ENCODE data around the gene ZNF207.
"Not testable (repeated sequence)": the region's sequence is repeated elsewhere in the genome, so short reads cannot be mapped to it uniquely, and the experiment has no call there.

The ZNF207 gene

GRCh38 chr17:32388613-32389459 lies 38.9 kb downstream of the ZNF207 start:
- no peak for DNase-seq

GRCh38 chr17:32393904-32394303 lies 43.9 kb downstream of the ZNF207 start:
- DNase-seq, result no peak

- no peak for DNase-seq
These were observed 46.4 kb downstream of the ZNF207 start for GRCh38 chr17:32396343-32396742.

- DNase-seq, result no peak
These were observed 49.0 kb downstream of the ZNF207 start for GRCh38 chr17:32398946-32399345.

GRCh38 chr17:32410085-32410484 lies 60.1 kb downstream of the ZNF207 start:
- DNase-seq, result not testable (repeated sequence)

- no peak for DNase-seq
These were observed 76.9 kb downstream of the ZNF207 start for GRCh38 chr17:32426894-32427293.

GRCh38 chr17:32429598-32429997 lies 79.6 kb downstream of the ZNF207 start:
- DNase-seq, result no peak
